SKM-1 treated with dmso at 0.1 percent for 144 hours (cell line): ENCODE data around the gene ASMT.
"Not testable (repeated sequence)": the region's sequence is repeated elsewhere in the genome, so short reads cannot be mapped to it uniquely, and the experiment has no call there.

Experiments used
- DNase-seq: peaks from one replicate; lab custom pipeline; 2025; ENCODE audit not compliant: unreplicated experiment; lab: John Stamatoyannopoulos, UW

ASMT gene

GRCh38 chrX:1614927-1615326 lies at the start of gene ASMT:
Gene ASMT (plus strand): TSS chrX:1615059. CDS start chrX:1615200, 141 bp downstream.
- no peak for DNase-seq

GRCh38 chrX:1574181-1574580 lies 40.7 kb upstream of the ASMT start:
- not testable (repeated sequence) for DNase-seq

- DNase-seq, result no peak
Measured at GRCh38 chrX:1576201-1576992, 38.5 kb upstream of the ASMT start.

- no peak for DNase-seq
Measured at GRCh38 chrX:1577845-1578244, 37.0 kb upstream of the ASMT start.

- no peak for DNase-seq
Measured at GRCh38 chrX:1578511-1579173, 36.2 kb upstream of the ASMT start.

- DNase-seq, result peak; percentile 88
Measured at GRCh38 chrX:1581132-1581531, 33.7 kb upstream of the ASMT start.

- DNase-seq, result peak; percentile 55
Measured at GRCh38 chrX:1582686-1583437, 32.0 kb upstream of the ASMT start.

GRCh38 chrX:1584237-1585011 lies 30.4 kb upstream of the ASMT start:
- no peak for DNase-seq

GRCh38 chrX:1587161-1587560 lies 27.7 kb upstream of the ASMT start:
- peak; percentile 26 for DNase-seq

GRCh38 chrX:1589356-1590130 lies 25.3 kb upstream of the ASMT start:
- peak; percentile 34 for DNase-seq

GRCh38 chrX:1591102-1591862 lies 23.6 kb upstream of the ASMT start, which contains the start of gene AKAP17A:
Gene AKAP17A (plus strand): TSS chrX:1591604. CDS start chrX:1593463, 1,859 bp downstream.
- peak; percentile 86 for DNase-seq

- DNase-seq, result no peak
Measured at GRCh38 chrX:1591863-1592469, 22.9 kb upstream of the ASMT start.

- no peak for DNase-seq
Measured at GRCh38 chrX:1592470-1593142, 22.3 kb upstream of the ASMT start.

GRCh38 chrX:1593286-1594271 lies 21.3 kb upstream of the ASMT start:
- DNase-seq, result no peak

GRCh38 chrX:1595711-1596060 lies 19.2 kb upstream of the ASMT start:
- DNase-seq, result no peak

- DNase-seq, result no peak
Measured at GRCh38 chrX:1596676-1597344, 18.0 kb upstream of the ASMT start.
